AG10803 (cell line): Measurements from ENCODE around the gene RECQL5.

Experiments used
- DNase-seq: peaks from one replicate; pipeline ENCODE4 v3.0.0; 2010; ENCODE audit warnings: low read depth
- H3K4me3 ChIP-seq: 2 replicates; pipeline ENCODE4 v1.5.1; 2011; ENCODE audit warnings: mild to moderate bottlenecking, low read length, control low read depth
- TF ChIP-seq, protein P1 (sequence below): conservative IDR thresholded peaks from 2 replicates; pipeline ENCODE4 v1.5.1; 2011; ENCODE audit warnings: mild to moderate bottlenecking, low read length, control low read depth, inconsistent platforms

The RECQL5 gene

DNA sequence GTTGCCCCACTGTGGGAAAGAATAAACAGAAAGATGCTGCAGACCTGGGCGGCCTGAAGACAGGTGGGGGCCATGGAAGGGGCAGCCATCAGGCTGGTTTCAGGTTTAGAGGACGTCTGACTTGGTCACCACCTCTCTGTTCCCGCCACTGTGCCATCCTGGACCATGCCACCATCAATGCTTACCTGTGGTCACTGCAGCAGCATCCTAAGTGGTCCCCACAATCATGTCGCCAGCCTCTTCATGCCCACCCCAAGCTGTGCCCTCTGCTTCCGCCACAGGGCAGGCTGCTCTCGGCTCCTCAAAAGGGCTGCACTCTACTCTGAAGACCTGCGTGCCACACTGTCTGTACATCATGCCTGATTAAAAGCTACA lies 23.3 kb downstream of the RECQL5 start:
- no peak for DNase-seq
- TF ChIP-seq, protein P1, sequence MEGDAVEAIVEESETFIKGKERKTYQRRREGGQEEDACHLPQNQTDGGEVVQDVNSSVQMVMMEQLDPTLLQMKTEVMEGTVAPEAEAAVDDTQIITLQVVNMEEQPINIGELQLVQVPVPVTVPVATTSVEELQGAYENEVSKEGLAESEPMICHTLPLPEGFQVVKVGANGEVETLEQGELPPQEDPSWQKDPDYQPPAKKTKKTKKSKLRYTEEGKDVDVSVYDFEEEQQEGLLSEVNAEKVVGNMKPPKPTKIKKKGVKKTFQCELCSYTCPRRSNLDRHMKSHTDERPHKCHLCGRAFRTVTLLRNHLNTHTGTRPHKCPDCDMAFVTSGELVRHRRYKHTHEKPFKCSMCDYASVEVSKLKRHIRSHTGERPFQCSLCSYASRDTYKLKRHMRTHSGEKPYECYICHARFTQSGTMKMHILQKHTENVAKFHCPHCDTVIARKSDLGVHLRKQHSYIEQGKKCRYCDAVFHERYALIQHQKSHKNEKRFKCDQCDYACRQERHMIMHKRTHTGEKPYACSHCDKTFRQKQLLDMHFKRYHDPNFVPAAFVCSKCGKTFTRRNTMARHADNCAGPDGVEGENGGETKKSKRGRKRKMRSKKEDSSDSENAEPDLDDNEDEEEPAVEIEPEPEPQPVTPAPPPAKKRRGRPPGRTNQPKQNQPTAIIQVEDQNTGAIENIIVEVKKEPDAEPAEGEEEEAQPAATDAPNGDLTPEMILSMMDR: no peak
- H3K4me3 ChIP-seq: no peak overlapping the region

DNA sequence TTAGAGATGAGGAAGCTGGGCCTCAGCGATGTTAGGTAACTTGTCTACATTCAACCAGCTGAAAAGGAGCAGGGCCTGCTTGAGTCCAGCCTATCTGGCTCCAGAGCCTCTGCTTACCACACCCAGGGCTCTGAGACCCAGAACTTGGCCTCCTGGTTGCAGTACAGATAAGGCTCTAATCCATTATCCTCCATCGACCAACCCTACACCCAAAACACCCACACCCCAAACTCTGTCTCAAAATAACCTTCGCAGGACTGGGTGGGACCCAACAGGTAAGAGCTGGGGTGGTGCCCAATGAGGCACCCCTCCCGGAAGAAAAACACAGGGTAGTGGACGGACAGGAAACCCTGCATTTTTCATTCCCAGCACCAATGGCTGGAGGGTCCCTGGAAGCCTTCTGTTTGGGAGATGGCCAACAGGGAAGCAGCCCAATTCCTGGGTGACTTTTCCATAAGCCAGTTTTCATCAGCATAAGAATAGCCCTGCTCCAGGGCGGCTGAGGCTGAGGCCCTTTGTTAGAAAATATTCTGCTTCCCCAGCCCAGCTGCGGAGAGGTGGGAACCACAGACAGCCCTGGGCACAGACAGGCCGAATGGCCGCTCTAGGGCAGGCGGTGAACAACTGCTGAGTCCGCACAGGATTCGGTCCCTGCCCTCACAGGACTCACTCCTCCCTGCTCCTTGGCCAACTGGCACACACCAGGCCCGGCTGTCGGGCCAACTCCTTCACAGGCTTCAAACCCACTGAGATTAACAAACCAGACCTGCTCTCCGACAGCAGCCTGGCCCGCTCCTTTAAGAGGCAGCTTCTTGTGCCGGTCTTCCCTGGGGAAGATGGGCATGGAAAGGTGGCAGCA lies 23.9 kb downstream of the RECQL5 start:
- H3K4me3 ChIP-seq: no peak overlapping the region
- TF ChIP-seq, protein P1: no peak
- no peak for DNase-seq

DNA sequence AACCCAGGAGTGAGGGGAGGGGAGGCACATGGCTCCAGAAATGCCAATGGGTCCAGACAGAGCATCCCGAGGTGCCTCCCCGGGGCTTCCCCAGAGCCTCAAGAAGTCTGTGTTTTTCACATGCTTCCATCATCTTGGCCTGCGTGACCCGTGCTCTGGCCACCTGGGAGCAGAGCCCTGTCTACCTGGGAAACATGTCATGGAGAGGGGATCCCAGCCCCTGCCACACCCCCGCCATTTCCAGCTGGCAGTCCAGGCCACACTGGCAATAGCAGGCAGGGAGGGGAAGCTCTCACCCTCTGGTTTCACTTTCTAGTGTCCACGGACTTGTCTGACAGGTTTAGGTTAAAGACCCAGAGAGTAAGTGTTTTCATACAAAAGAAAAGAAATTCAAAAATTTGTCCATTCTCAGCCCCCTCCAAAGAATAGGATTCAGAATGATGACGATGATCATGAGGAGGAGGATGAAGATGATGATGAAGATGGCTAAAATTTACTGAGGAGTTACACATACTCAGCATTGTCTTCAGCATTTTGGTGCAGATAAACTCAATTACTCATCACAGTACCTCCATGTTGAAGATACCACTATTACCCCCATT lies 24.7 kb downstream of the RECQL5 start:
- DNase-seq: no peak
- H3K4me3 ChIP-seq: no peak overlapping the region
- TF ChIP-seq, protein P1: no peak

DNA sequence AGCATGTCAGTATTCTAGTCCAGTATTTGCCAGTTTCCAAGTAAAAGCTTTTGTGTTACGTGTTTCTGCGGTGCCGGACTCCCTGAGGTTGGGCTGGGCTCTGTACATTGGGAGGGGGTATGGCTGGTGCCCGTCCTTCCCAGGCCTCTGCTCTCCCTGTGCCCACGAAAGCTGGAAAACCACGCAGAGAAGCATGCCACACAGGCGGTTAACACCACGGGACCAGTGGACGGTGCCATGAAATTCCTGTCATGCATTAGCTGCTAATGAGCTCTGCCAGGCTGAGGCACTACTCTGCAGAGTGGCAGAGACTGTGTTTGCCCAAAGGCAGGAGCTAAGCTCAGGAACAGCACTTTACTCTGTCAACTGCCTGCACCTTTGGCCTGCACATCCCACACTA lies 25.6 kb downstream of the RECQL5 start:
- no peak overlapping the region for H3K4me3 ChIP-seq
- no peak for DNase-seq
- TF ChIP-seq, protein P1: no peak

DNA sequence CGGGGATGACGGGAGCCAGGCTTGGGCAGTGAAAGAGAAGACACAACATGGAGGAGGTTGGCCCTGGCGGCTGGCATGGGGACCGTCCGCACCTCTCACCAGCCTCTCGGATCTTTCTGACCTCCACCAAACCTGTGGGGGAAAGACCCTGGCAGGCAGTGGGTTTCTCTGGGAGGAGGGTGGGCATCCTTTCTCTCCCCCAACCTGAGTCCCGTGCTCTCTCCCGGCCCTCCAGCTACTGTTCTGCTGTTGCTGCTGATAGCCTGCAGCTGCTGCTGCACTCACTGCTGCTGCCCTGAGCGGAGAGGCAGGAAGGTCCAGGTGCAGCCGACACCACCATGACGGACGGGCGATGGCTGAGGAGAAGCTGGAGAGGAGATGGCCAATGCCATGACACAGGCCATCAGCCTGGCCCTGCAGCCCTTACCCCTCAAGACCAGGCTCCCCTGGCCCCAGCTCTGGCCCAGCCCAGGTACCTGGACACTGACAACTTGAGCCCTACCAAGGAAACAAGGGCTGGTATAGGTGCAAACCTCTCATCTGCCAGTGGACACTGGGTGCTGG lies 26.3 kb downstream of the RECQL5 start:
- no peak for DNase-seq
- H3K4me3 ChIP-seq: no peak overlapping the region
- TF ChIP-seq, protein P1: no peak

DNA sequence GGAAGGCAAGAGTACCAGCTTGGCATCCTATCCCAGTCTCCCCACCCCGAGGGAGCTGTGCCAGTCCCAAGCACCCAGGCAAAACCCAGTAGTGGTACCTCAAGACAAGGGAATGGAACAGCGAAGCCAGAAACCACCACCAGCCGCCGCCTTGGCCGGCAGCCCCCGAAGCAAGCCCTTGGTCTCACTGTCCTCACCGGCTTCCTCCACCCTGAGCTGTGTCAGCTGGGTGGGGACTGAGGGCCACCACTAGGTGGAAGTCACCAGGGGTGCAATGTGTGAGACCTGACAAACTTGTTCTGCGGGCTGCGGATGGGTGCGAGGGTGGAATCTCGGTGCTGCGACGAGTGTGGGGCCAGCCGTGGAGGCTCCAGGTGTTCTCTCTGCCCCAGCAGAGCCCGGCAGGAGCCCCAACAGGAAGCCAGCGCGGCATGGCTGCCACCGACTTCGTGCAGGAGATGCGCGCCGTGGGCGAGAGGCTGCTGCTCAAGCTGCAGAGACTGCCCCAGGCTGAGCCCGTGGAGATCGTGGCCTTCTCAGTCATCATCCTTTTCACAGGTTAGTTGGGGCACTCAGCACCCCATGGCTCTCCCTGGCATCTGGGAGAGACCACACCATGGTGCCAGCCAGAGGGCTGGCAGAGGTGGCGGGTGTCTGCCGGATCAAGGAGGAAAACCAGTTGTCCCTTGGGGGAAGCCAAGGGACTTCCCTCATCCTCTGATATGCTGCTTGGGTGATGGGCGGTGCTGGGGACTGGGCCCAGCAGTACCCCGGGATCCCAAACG lies 27.0 kb downstream of the RECQL5 start:
- H3K4me3 ChIP-seq: no peak overlapping the region
- DNase-seq: no peak

More for the DNA sequence above, 27.0 kb downstream of the RECQL5 start:
- TF ChIP-seq, protein P1: no peak
